ENCODE results near the gene NR5A2.

The NR5A2 gene

DNA sequence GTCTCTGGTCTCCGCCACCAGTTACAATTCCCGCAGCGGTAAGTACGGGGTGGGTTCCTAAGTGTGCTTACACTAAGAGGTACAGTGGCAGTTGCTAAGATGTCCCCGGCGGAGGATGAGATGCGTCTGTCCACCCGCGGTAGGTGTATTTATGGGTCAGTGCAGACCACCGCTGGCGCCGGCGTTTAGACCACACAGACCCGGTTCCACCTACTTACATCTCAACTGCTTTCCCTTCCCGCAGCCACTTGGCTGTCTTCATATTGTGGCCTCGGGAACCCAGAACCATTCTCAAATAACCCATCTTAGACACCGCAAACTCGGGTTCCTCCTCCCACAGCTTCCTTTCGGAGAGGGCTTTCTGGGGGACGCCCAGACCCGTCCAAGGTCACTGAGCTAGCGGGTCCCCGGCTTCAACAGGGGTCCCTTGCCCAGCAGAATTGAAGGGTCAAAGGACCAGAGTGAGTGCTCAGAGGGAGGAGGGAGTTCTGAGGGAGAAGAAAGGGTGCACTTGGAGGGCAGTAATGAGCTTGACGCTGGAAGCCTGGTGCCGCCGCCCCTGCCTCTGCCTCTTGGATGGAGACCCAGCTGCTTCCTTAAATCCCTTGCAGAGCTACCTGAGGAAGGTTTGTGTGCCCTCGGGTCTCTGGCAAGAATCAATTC, 8.6 kb downstream of the NR5A2 start:
- no peak for DNase-seq (ENCODE audit: low spot score)

DNA sequence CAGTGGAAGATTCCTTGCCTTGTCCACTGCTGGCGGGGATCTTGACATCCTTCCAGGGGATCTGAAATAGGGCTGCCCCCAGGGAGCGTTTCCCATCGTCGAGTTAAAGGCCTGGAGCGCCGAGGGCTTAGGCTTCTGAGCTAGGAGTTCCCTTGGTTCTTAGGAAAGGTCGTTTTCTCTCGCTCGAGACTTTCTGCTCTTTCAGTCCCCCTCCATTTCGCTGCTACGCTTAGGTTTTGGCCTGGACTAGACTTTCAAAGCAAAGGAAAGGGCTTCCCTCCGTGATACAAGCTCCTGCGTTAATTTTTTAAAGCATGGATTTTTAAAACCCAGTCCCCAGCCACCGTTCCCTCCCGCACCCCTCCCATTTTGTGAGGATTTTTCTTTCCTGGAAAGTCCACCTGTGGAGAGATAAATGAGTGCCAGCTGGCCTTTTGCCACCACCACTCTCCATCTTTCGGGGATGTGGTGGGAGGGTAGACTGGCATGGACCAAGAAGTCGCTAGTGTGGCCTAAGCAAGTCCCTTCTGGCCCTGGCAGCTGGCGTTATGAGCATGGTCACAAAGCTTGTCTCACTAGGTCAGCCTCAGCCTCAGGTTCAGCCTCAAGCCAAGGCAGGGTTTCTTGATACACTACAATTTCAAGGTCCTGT, 9.2 kb downstream of the NR5A2 start:
- DNase-seq (ENCODE audit: low spot score): no peak

DNA sequence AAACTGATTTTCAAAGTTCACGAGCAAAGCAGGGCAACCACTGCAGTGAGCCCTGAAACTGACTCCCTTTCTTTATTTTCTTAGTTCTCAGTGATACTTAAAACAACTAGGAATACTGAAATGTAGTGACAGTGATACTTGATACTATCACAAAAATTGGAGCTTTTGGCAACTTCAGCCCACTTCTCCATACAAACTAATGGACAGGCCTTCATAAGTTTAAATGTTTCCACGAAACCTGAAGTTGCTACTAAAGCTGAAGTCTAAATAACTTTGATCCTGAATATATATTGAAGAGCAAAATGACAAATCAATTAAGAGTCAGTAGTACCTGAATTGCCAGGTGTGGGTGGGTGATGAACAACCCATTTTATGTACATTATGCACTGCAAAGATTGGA, 10.0 kb downstream of the NR5A2 start:
- no peak for DNase-seq (ENCODE audit: low spot score)

DNA sequence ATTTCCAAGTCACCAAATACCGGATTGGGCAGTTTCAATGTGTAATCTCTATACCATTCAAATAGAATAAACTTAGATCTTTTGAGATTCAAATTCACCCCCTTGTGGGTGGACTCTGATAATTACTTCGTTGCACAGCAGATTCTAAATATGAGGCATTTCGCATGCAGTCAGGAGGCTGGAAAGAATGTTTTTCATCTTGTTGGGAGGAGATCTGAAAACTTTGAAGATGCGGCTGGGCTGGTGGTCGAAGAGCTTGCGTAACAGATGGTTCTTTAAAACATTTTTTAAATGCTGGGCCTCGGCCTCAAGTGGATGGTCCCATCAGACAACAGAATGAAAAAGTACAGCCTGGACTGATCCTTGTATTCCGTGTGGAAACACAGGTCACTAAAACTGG, 10.4 kb downstream of the NR5A2 start:
- no peak for DNase-seq (ENCODE audit: low spot score)

DNA sequence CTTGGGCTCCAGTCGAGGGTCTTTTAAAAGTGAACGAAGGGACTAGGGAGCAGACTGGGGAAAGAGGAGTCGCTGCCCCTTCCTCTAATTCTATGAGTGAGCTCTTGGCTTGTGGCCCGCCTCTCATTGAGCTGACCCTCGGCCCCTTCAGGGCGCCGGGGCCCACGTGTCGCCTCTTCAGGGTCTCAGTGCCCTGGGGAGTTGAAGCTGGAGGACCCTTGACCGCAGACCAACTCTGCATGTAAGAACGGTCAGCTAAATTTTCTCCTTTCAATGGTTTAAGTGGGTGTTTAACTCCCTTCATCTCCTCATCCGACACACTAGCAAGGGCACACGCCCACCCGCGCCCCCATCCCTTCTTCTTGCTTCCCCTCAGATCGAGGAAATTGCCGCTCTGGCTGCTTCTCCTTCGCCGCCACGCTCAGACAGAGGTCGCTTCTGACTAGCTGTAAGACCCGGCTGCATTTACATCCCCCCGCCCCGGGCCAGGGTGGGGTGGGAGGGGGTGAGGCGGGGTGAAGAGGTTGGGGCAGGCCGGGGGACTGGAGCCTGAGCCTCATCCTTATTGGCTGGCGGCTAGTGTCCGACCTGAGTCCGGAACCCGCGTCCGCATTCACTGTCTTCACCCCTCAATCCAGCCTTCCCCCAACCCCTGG, 10.9 kb downstream of the NR5A2 start:
- DNase-seq (ENCODE audit: low spot score): no peak

DNA sequence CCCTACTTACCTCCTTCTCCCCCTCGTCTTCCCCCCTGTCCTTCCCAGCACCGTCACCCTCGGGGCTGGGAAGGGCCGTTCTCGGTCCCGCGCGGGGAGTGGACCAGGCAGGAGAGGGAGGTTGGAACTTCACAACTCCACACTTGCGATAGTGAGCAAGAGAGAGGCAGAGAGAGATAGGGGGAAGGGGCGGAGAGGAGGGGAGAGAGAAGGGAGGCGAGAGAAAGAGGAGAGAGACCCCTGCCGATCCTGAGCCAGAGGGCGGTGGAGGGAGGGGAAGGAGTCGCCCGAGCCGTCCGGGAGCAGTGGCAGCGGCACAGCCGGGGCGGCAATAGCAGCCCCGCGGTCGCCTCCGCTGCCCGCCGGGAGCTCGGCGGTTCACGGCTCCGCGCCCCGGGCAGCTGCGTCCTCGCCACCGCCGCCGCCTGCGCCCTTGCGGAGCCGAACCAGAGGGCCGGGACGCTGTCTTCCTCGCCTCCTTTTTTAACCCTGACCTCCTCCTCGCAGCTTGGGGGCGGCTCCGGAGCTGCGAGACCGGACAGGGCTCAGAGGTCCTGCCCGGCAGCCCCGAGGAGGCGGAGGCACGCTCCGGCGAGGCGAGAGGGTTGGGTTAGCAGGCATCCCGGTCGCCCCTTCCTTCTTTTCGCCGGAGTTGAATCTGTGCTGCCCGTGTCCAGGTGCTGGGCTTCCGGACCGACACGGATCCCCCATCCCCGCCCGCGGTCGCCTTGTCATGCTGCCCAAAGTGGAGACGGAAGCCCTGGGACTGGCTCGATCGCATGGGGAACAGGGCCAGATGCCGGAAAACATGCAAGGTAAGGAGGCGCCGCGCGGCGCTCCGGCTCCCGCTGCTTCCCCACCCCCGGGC, 11.7 kb downstream of the NR5A2 start:
- DNase-seq (ENCODE audit: low spot score): no peak

DNA sequence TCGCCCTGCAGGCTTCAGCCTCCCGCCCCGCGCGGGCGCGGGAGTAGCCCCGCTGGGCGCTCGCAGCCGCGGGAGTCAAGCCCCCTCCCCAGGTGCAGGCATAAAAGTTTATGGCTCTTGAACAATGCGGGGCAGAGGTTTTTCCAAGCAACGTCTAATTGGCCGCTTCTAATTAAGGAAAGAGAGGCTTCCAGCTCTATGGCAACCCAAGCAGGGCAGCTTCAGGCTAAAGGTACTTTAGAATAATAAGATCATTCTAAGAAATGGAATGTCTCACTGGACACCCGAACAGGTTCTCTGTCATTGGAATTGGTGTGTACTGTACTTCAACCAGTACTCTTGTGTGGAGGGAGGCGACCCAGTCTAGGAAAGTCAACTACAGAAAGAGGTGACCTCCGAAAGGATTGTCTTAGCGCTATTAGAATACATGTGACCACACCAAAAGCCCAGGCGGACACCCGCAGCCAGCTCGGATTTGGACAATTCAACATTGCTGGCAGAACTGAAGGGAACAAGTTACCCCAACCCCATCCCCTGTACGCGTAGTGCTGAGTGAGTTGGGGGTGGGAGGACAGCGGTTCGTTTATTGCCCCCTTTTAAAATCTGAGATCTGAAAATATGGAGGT, 12.5 kb downstream of the NR5A2 start:
- DNase-seq (ENCODE audit: low spot score): no peak

DNA sequence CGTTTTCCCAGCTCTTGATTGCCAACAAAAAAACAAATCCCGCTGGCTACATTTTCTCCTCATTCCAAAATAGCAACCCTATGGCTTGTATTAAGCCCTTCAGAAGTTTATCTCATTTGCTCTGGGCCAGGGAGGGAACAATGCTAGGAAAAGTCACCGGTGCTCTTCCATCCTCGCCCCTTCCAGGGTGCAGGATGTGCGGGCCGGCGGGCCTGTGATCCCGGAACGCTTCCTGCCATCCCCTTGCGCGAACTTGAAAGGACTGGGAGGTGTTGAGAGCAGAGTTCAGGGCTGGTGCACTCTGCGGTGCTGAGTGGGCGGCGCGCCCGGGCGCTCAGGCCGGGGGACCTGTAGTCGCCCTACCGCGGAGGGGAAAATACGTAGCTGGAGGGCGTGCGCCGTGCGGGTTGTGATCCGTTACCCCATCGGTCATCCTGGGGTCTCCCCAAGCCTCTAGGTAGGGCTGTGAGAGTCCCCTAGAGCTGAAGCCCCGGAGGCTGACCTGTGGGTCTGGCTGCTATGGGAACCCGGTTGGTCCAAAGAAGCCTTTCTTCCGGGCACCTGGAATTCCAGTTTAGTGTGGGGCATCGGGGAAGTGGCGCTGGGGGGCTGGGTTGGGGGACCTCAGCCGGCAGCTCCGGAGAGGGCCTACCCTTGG, 13.1 kb downstream of the NR5A2 start:
- no peak for DNase-seq (ENCODE audit: low spot score)

DNA sequence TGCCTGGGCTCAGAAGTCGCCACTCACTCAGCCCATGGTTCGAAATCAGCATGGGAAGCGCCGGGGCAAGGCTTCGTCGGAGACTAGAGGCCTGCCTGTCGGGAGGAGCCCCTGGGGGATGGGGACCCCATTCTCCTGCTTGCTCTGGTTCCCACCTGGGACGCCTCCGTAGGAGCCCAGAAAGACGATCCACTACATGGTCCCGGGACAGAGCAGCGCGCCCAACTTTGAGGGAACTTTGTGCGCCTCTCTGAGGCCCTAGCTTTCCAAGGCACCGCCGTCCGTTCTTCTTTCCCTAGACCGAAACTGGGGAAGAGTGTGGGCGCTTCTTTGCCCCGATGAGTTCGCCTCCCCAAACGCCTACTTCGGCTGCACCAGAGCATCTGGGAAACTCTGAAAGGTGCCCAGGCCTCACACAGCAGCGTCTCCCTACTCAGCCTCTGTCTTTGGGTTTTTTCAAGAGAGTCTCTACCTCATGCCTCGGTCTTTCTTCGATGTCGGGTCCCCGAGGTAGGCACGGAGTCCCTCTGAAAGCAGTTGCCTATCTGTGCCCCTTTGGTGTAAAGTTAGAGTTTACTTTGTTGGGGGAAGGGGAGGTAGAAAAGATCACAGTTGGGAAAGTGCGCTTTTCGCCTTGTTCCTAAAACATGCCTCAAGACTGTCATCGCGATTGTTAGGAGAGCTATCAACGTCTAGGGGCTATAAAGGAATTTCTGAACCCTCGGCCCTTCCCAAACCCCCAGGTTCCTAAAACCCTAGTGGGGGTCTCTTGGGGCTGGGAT, 14.0 kb downstream of the NR5A2 start:
- DNase-seq (ENCODE audit: low spot score): no peak

DNA sequence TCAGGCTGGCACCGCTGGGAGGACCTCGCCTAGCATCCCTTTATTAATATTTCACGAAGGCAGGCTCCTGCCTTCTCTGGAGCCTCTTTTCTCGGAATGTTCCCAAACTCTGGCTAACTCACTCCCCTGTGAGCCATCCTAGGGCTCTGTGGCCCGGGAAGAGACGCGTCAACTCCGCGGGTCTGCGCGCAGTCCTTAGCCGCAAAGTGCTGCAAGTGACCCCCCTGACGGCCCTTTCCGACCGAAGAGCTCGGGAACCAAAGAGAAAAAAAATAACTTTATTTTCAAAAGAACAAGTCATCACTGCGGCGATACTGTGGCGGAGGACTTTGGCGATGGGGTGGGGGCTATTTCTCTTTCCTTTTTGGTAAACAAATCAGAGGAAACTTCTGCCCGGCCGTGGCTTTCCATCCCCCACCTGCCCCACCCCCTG, 14.6 kb downstream of the NR5A2 start:
- DNase-seq (ENCODE audit: low spot score): no peak

DNA sequence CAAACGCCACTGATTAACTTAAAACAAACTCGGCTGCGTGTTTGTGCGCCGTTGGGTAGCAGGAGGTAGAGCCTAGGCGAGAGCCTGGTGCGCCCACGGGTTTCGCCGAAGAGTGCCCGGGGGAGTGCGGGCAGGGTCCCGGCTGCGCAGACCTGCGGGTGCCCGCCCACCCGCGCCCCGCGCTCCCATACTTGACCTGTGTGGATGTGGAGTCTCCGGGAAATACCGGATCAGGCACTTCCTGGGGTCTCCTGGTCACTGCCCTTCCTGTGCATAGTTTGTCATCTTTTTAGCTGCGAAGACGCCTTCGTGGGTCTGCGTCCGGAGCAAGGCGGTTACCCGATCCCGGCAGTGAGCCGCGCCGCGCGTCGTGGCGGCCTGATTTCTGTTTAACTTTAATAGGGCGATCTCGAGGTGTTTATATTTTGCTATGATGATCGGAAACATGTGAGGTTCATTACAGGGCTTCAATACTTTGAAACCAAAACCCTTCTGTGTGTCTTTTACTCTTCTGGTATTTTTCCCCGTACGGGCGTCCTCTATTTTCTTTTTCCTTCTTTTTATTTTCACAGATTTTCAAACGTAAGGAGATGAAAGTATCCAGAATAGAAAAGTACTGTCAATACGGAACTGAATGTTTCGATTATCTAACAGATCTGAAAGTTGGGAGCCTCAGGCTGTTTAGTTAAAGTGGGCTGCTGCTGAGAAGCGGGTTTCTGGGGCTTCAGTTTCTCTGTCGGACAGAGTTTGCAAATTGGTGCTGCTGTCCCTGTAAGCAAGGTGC, 15.2 kb downstream of the NR5A2 start:
- DNase-seq (ENCODE audit: low spot score): no peak

DNA sequence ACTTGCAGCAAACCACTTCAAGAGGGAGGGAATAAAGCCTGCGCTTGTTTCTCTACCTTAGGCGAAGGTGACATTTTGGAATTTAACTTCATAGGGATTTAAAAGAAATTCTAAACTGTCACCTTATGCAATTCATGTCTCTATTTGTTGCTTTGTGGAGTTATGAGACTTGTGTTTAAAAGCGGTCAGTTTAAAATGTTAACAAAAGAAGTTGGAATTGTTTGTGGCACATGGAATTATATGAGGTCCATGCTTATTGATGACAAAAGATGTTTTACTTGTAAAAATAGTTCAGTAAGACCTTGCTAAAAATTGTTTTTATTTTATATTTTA, 15.8 kb downstream of the NR5A2 start:
- DNase-seq (ENCODE audit: low spot score): no peak

DNA sequence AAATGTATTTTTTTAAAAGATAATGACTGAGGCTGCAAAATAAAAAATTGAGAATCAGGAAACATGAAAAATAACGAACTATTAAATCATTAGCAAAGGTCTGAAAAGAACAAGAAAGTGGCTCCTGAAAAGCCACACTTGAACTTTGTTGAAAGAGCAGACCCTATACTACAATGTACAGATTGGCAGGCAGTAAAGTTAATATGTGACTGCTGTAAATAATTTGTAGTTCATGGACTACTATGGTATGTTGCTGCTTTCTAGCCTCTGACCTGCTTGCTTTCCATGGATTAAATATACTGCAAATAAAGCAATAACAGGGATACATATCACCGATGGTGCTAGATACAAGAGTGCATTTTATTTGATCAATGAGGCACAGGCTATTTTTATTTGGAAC, 18.6 kb downstream of the NR5A2 start:
- DNase-seq (ENCODE audit: low spot score): no peak

DNA sequence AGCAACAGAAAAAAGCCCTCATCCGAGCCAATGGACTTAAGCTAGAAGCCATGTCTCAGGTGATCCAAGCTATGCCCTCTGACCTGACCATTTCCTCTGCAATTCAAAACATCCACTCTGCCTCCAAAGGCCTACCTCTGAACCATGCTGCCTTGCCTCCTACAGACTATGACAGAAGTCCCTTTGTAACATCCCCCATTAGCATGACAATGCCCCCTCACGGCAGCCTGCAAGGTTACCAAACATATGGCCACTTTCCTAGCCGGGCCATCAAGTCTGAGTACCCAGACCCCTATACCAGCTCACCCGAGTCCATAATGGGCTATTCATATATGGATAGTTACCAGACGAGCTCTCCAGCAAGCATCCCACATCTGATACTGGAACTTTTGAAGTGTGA, 20.7 kb downstream of the NR5A2 start:
- no peak for DNase-seq (ENCODE audit: low spot score)

DNA sequence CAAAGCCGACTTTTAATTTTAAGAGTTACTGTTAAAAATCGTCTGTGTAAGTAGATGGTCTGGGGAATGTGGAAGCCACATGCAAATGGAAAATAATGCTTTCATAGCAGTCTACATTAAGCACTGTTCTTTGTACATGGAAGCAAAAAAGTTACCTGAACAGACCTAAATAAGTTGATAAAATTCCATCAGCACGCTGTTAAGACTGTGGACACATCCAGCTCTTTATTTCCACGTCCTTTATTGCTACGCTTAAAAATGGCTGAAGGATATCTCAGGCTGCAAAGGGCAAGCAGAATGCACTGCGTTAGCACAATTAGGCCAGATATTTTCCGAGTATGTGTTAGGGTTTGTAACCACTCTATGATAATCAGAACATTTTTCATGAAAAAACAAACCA, 22.3 kb downstream of the NR5A2 start:
- DNase-seq (ENCODE audit: low spot score): no peak

DNA sequence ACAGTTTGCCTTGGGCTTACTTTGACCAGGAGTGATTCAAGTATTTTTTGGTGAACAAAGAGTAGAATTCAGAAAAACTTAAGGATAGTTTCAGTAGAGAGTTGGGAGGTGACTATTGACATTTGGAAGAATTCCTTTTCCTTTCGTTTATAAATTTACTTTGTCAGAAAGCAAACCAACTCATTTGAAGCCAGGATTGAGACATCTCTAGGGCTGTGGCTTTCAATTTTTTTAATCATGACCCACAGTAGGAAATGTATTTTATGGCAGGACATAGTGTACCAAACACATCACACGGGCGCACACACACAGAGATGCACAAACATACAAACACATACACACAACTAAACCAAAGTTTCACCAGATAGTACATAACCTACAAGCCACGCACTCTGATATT, 24.1 kb downstream of the NR5A2 start:
- DNase-seq (ENCODE audit: low spot score): no peak

DNA sequence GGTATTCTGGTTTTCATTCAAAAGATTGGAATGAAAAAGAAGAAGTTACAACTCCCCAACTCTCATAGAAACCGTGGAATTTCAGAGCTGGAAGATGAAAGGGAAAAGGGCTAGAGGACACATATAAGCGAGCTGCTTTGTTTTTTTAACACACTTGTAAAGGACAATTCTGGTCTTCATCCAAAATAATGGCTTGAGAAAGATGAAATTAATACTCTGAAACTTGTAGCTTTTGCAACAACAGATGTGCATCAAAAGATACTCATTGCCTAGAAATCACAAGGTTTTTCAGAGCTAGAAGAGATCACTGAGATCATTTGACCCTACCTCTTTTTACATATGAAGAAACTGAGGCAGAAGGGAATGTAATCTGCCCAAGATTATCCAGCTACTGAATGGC, 25.6 kb downstream of the NR5A2 start:
- DNase-seq (ENCODE audit: low spot score): no peak

DNA sequence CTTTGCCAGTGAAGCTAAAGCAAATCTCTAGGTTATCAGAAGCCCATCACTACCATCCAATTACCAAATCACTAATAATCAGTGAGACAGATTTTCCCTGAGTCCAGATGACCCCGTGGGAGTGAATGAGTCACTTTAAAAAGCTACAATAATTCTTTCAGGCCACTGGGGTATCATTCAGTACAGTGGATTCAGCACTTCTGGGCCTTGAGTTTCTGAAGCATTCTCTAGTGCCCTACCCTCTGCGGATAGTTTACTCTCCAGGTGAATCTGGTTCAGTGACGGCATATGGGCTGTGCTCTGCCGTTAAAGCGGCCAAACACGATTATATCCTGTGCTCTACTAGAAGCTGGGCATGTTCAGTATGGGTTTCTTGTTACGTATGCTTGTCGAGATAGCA, 26.1 kb downstream of the NR5A2 start:
- DNase-seq (ENCODE audit: low spot score): peak; percentile 58

DNA sequence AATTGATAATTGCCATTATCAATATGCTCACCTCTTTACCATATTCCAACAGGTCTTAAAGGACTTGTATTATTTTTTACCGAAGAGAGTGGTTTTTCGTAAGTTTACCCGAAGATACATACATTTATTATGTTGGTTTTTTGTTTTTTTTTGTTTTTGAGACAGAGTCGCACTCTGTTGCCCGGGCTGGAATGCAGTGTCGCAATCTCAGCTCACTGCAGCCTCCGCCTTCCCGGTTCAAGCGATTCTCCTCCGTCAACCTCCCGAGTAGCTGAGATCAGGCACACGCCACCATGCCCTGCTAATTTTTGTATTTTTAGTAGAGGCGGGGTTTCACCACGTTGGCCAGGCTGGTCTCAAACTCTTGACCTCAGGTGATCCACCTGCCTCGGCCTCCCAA, 30.8 kb downstream of the NR5A2 start:
- DNase-seq (ENCODE audit: low spot score): no peak

DNA sequence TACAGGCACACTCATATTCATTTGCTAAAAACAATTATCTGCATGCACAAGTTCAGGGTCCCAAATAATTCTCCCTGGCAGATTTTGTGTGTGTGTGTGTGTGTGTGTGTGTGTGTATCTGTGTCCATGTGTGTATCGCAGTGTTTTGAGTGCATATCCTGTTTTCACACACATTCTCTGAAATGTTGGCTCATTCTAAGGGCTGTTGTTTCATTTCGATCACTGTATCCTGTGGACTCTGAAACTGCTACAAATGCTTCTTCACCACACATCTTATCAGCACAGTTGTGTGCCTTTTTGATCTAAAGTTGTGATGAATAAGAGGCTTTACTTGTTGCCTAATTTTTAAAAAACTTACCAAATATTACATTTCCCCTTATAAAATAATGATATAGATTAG, 34.6 kb downstream of the NR5A2 start:
- DNase-seq (ENCODE audit: low spot score): no peak
